Astrocyte (in vitro differentiated cells and primary cell): ENCODE data around the gene TNIP1.

Experiments
- EZH2 ChIP-seq: IDR thresholded peaks from 2 replicates; pipeline ENCODE4 v1.6.1; 2012; ENCODE audit warnings: mild to moderate bottlenecking, low read length, inconsistent platforms; ENCODE audit not compliant: insufficient read depth
- TF ChIP-seq, protein P1 (sequence below): IDR thresholded peaks from 2 replicates; pipeline ENCODE4 v1.5.1; 2011; ENCODE audit warnings: low read depth, mild to moderate bottlenecking, inconsistent platforms, low read length, moderate library complexity; ENCODE audit not compliant: insufficient read depth

DNA sequence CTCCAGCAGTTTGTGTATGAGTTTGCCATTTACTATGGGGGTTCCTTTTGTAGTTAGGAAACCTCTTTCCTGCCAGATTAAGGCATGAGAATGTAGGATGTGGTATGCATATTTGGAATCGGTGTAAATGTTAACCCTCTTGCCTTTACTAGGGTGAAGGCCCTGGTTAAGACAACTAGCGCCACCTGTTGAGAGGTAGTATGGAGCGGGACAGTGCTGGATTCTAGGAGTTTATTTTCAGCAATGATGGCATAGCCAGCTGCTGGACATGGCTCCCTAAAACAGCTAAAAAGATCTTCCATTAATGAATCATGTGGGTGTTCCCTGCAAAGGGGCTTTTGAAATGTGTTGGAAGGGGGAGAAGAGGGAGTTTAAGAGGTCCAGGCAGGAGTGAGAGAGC lies 91.1 kb downstream of the TNIP1 start:
- TF ChIP-seq, protein P1, sequence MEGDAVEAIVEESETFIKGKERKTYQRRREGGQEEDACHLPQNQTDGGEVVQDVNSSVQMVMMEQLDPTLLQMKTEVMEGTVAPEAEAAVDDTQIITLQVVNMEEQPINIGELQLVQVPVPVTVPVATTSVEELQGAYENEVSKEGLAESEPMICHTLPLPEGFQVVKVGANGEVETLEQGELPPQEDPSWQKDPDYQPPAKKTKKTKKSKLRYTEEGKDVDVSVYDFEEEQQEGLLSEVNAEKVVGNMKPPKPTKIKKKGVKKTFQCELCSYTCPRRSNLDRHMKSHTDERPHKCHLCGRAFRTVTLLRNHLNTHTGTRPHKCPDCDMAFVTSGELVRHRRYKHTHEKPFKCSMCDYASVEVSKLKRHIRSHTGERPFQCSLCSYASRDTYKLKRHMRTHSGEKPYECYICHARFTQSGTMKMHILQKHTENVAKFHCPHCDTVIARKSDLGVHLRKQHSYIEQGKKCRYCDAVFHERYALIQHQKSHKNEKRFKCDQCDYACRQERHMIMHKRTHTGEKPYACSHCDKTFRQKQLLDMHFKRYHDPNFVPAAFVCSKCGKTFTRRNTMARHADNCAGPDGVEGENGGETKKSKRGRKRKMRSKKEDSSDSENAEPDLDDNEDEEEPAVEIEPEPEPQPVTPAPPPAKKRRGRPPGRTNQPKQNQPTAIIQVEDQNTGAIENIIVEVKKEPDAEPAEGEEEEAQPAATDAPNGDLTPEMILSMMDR = no peak
- TF ChIP-seq EZH2 = no peak
